NCI-H526 treated with DMSO at 0.1 percent for 48 hours (cell line): Measurements from ENCODE around the gene NOLC1.

ENCODE experiments used
- DNase-seq: peaks from one replicate; lab custom pipeline; 2025; lab: John Stamatoyannopoulos, UW

NOLC1 gene

DNA sequence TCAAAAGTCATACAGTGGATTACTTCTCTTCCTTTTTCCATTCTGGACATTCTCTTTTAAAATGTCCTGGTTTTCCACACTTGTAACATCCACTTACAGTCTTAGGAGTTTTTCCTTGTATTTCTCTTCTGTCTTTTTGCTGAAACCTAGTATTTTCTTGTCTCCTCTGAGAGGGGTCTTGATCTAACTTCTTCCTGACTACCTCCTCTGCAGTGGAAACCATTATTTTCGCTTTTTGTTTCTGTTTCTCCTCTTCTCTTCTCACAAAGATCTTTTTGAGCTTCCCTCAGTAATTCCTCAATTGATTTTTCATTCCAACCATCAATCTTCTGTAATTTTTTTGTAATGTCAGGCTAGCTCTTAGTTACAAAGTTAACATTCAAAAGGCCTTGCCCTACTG is 50.2 kb downstream of the NOLC1 start:
- DNase-seq = no peak

DNA sequence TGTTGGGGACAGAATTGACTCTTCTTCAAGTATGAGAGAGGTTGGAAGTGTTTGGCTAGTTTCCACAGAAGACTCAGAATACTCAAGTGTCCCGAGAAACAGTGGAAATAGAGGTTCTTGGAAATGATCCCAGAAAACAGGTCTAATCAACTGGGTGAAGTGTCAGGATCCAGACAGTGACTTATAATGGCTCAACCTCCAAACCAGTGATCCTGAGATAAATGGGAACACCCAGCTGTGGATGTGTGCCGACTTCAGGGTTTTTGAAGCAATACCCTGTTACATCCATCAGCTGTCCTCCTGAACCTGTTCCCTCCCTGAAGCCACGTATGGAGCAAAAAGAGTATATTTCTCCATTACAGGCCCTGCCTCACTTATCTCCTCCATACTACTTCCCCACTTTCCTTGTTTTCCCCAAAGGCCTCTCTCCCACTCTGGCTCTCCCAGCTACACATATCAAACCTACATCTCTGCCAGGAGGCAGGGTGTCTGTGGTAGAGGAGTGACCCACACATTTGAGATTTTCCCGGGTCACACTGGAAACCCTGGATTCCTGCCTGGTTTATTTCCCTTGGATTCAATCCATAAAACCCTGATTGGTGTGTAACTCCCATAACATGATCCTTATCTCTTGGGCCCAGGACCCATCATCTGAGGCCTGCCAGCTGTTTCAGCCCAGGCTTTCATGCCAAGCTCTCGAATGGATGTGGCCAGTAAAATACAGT is 56.3 kb downstream of the NOLC1 start:
- DNase-seq = no peak

DNA sequence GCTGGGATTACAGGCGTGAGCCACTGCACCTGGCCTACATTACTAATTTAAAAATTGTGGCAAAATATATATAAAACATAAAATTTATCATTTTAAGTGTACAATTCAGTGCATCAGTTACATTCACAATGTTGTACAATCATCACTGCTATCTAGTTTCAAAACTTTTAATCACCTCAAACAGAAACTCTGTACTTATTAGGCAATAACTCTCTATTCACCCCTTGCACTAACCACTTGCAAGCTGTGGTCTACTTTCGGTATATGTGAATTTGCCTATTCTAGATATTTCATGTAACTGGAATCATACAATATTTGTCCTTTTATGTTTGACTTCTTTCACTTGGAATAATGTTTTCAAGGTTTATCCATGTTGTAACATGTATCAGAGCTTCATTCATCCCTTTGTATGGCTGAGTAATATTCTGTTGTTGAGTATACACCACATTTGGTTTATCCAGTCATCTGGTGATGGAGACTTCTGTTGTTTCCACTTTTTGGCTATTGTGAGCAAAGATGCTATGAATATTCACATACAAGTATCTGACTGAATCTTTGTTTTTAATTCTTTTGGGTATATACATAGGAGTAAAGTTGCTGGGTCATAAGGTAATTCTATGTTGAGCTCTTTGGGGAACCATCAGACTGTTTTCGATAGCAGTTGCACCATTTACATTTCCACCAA is 59.6 kb downstream of the NOLC1 start:
- DNase-seq = no peak
